GM18505 (cell line): ENCODE data around the gene PISD.
"Not testable (repeated sequence)": the region's sequence is repeated elsewhere in the genome, so short reads cannot be mapped to it uniquely, and the experiment has no call there.

Source experiments
- ATAC-seq: cut with Tn5 transposase; IDR thresholded peaks from one replicate; pipeline ENCODE4 v1.9.1; 2021; ENCODE audit not compliant: unreplicated experiment
- POLR2A ChIP-seq: IDR thresholded peaks from 4 replicates; pipeline ENCODE4 v1.6.1; 2011; ENCODE audit warnings: borderline replicate concordance; ENCODE audit not compliant: insufficient read depth, insufficient read length; ENCODE audit errors: extremely low read depth

The PISD gene

DNA sequence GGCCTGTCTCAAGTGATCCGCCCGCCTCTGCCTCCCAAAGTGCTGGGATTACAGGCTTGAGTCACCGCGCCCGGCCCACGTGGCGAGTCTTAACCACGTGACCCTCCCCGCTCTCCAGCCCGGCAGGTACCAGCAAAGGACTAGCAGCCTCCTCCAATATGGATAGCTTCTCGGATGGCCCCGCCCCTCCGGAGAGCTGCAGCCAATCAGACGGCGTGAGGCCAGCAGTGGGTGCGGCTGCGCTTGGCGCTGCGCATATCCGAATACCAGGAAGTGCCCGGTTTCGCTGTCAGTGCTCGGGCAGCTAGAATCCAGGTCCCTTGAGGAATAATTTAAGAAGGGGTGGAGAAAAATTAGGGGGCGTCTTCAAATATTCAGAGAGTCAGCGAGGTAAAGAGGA is 14.7 kb upstream of the PISD start:
- ATAC-seq: no peak
- TF ChIP-seq POLR2A: peak; percentile 68

DNA sequence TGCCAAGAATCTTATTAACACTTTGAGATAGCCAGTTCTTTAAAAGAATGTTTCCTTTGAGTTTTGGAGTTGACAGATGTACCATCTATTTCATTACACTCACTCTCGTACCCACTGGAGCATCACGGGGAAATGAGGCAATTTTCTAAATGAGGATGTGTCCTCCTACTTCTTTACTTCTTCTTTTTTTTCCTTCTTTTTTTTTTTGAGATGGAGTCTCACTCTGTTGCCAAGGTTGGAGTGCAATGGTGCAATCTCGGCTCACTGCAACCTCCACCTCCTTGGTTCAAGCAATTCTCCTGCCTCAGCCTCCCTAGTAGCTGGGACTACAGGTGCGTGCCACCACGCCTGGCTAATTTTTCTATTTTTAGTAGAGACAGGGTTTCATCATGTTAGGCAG is 12.2 kb upstream of the PISD start:
- not testable (repeated sequence) for ATAC-seq

DNA sequence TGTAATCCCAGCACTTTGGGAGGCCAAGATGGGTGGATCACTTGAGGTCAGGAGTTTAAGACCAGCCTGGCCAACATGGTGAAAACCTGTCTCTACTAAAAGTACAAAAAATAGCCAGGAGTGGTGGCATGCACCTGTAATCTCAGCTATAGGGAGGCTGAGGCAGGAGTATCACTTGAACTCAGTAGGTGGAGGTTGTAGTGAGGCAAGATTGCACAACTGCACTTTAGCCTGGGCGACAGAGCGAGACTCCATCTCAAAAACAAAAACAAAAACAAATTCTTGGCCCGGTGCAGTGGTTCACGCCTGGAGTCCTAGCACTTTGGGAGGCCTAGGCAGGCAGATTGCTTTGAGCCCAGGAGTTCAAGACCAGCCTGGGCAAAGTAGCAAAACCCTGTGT is 6.8 kb upstream of the PISD start:
- ATAC-seq: not testable (repeated sequence)

DNA sequence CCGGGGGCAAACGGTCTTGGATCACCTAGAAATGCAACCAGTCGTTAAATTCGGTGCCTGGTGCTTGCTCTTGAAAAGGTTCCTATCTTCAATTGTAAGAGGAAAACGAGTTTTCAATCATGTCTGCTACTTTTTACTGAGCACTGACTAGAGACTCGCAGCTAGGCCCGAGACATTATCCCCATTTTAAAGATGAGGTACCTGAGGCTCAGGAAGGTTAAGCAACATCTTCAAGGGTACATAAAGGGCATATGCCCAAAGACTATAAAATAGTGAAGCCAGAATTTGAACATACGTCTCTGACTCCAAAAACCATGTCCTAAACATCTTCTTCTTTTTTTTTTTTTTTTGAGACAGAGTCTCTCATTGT is 638 bp upstream of the PISD start:
- ATAC-seq: no peak
- TF ChIP-seq POLR2A: no peak

DNA sequence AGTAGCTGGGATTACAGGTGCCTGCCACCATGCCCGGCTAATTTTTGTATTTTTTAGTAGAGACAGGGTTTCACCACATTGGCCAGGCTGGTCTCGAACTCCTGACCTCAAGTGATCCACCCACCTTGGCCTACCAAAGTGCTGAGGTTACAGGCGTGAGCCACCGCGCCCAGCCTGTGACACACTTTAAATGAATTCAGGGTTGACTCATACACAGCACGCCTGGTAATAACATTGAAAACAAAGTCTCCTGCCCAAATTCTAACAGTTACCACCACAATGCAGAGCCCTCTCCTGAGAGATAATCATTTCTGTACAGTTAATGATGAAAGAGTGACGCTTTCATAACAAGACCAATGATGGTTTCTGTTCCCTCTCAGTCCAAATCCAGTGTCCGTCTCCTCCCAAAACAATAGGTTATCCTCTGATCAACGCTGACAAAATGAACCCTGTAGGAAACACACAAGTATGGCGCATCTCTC is 1.1 kb downstream of the PISD start:
- ATAC-seq: not testable (repeated sequence)

DNA sequence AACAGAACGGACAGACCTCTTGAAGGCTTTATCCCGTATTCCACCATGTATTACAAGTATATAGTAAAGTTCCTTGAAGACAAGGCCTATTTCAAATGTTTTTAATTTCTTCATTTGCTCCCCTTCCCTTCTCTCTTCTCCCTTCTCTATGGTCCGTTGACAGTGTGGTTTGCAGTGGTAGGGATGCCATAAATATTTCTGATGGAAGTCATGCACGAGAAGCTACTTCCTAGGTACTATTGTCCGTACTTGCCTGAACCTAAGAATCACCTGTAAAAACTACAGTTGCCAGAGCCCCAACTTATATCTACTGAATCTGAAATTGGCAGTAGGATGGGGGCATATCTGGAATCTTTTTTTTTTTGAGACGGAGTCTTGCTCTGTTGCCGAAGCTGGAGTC is 2.8 kb downstream of the PISD start:
- TF ChIP-seq POLR2A: no peak
- ATAC-seq: no peak

DNA sequence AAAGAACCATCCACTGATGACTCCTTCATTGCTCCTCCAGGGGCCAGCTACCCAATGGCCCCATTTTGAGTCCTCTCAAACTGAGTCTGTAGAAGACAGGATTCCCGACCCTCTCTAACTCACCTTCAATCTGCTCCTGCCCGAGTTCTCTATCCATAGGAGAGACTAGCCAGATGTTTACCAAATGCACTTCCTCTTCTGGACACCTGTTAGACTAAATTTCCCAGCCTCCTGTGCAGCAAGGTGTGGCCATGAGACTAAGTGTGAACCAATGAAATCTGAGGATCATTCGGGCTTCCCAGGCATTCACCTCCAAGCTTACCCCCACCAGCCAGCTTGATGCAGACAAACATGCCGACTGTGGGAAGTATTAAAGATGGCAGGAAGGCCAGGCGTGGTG is 7.6 kb downstream of the PISD start:
- ATAC-seq: no peak
- TF ChIP-seq POLR2A: no peak

DNA sequence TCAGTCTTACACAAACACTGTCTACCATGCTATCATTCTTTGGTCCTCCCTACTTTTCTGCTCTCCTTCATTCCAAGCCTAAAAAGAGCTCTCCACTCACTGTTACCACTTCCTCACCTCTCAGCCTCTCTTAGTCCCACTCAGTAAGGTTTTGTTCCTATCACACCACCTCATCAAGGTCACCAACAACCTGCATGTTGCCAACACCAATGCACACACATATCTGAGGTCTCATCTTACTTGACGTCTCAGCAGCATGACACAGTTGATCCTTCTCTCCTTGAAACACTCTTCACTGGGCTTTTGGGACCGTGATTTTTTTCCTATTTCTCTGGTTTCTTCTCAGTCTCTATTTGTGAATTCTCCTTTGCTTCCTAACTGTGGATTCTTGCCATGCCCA is 8.1 kb downstream of the PISD start:
- no peak for ATAC-seq
- no peak for TF ChIP-seq POLR2A

- no peak for ATAC-seq
- no peak for TF ChIP-seq POLR2A
Observed at GRCh38 chr22:31652911-31653684, 8.9 kb downstream of the PISD start.

DNA sequence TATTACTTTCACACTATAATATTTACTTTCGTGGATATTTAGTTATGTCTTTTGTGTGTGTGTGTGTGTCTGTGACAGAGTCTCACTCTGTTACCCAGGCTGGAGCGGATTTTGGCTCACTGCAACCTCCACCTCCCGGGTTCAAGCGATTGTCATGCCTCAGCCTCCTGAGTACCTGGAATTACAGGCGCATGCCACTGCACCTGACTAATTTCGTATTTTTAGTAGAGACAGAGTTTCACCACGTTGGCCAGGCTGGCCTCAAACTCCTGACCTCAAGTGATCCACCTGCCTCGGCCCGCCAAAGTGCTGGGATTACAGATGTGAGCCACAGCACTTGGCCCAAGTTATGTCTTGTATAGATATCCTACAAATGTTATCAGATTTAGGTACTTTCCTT is 9.9 kb downstream of the PISD start:
- TF ChIP-seq POLR2A: no peak
- no peak for ATAC-seq

DNA sequence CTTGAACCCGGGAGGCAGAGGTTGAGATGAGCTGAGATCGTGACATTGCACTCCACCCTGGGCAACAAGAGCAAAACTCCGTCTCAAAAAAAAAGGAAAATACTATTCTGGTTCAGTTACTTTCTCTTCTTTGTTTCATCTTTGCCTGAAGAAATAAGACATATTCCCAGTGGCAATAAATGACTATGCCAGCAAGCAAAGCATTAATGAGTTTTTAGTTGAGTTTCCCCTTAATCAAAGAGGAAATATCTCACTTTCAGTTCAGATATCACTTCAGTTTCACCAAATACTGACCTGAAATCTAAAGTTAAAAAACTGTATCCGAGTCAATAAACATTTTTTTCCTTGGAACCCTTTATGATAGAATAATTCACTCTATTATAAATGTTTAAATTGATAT is 10.4 kb downstream of the PISD start:
- ATAC-seq: no peak
- TF ChIP-seq POLR2A: no peak

- no peak for TF ChIP-seq POLR2A
- ATAC-seq: no peak
Observed at GRCh38 chr22:31650391-31650790, 11.6 kb downstream of the PISD start.

- TF ChIP-seq POLR2A: no peak
Observed at GRCh38 chr22:31647523-31648320, 14.3 kb downstream of the PISD start.

DNA sequence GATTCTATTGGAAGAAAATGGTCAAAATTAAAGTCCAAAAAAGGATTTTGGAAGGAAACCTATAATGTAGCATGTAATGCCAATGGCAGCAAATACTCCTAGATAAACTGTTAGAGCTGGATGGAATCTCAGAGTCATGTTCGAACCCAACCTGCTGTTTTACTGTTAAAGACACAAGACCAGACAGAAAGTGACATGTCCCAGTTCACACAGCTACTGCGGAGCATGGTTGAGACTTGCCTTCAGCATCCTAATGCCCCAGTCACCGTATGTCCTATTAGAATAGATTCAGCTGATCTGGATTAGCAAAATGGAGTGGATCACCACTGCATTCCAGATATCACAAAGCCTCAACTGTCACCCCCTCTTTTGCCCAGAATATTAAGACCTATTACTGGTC is 14.9 kb downstream of the PISD start:
- TF ChIP-seq POLR2A: no peak
- ATAC-seq: no peak

More at GRCh38 chr22:31647523-31648320, 14.3 kb downstream of the PISD start:
- ATAC-seq: no peak
